ENCODE measurements around the gene SEC11A. TPM values are rescaled to one million over a fixed set of nuclear protein-coding genes. Genes with fewer than 3 reads are reported as not detected.

Gene SEC11A
- total RNA-seq, 1 experiment from 2014 or later, result 140 TPM

- Histone ChIP-seq H3K4me3 (ENCODE audit: low read length) (no peak overlapping the region), H3K9me3 (ENCODE audit: low read length) (no peaks in the 10 kb centered on the region), H3K9me2 (replicated peaks; ENCODE audit: low read length) (no peaks in the 10 kb centered on the region), H3K27me3 (ENCODE audit: low read length) (no peaks in the 10 kb centered on the region), H3K9ac (ENCODE audit: low read length) (no peak overlapping the region), H3F3A (ENCODE audit: low read length, unreplicated experiment) (no peaks in the 10 kb centered on the region), H3K4me1 (ENCODE audit: insufficient read depth, low read length) (no peaks in the 10 kb centered on the region), H3K36me3 (ENCODE audit: low read depth, low read length) (peaks cover 5% of the 10 kb centered on the region; the same call in 1 of the 2 replicates), H3K27ac (ENCODE audit: low read length) (no peak overlapping the region), H3K79me2 (ENCODE audit: low read length) (peaks cover 98% of the 10 kb centered on the region), H2AFZ (ENCODE audit: low read length) (no peak overlapping the region), H4K20me1 (ENCODE audit: low read length) (peaks cover 22% of the 10 kb centered on the region), H3K4me2 (ENCODE audit: low read length) (no peak overlapping the region)
- BruUV-seq (replicated peaks), result no TSS peak
- POLR2A ChIA-PET (ENCODE audit: unreplicated experiment), result no interaction called here
- ATAC-seq, result no peak
- no peak for DNase-seq
- intact Hi-C loops (cut with micrococcal nuclease), result no loop called here
- CTCF ChIA-PET, result no interaction called here
- TF ChIP-seq EZH2phosphoT487 (IDR thresholded peaks at IDR 0.05; ENCODE audit: borderline replicate concordance, low read length) (no peak), EZH2 (IDR thresholded peaks at IDR 0.05; ENCODE audit: low read length, unreplicated experiment) (no peak), CTCF (conservative IDR thresholded peaks at IDR 0.05; ENCODE audit: low read depth, low read length) (no peak)
These were observed 18.5 kb downstream of the SEC11A start for GRCh38 chr15:84697236-84697990.

GRCh38 chr15:84696757-84697156 lies 19.2 kb downstream of the SEC11A start:
- no peaks in the 10 kb centered on the region for H3F3A ChIP-seq (ENCODE audit: low read length, unreplicated experiment)
- peaks cover 98% of the 10 kb centered on the region for H3K79me2 ChIP-seq (ENCODE audit: low read length)
- no peak overlapping the region for H3K9ac ChIP-seq (ENCODE audit: low read length)
- no peak for TF ChIP-seq CTCF (conservative IDR thresholded peaks at IDR 0.05; ENCODE audit: low read depth, low read length)
- no peak for TF ChIP-seq EZH2 (IDR thresholded peaks at IDR 0.05; ENCODE audit: low read length, unreplicated experiment)
- TF ChIP-seq EZH2phosphoT487 (IDR thresholded peaks at IDR 0.05; ENCODE audit: borderline replicate concordance, low read length), result no peak
- no peak overlapping the region for H3K27ac ChIP-seq (ENCODE audit: low read length)
- H3K4me3 ChIP-seq (ENCODE audit: low read length), result no peak overlapping the region
- POLR2A ChIA-PET (ENCODE audit: unreplicated experiment), result no interaction called here
- no peak overlapping the region for H2AFZ ChIP-seq (ENCODE audit: low read length)
- H3K36me3 ChIP-seq (ENCODE audit: low read depth, low read length), result peaks cover 5% of the 10 kb centered on the region; the same call in 1 of the 2 replicates
- BruUV-seq (replicated peaks), result no TSS peak
- peaks cover 22% of the 10 kb centered on the region for H4K20me1 ChIP-seq (ENCODE audit: low read length)
- intact Hi-C loops (cut with micrococcal nuclease), result no loop called here
- H3K27me3 ChIP-seq (ENCODE audit: low read length), result no peaks in the 10 kb centered on the region
- H3K9me3 ChIP-seq (ENCODE audit: low read length), result no peaks in the 10 kb centered on the region
- no peak for ATAC-seq
- no peak overlapping the region for H3K4me2 ChIP-seq (ENCODE audit: low read length)
- DNase-seq, result no peak
- no peaks in the 10 kb centered on the region for H3K4me1 ChIP-seq (ENCODE audit: insufficient read depth, low read length)
- H3K9me2 ChIP-seq (replicated peaks; ENCODE audit: low read length), result no peaks in the 10 kb centered on the region
- CTCF ChIA-PET, result no interaction called here

GRCh38 chr15:84690342-84690741 lies 25.6 kb downstream of the SEC11A start:
- Histone ChIP-seq H3K9me3 (ENCODE audit: low read length) (no peaks in the 10 kb centered on the region), H3K4me1 (ENCODE audit: insufficient read depth, low read length) (no peaks in the 10 kb centered on the region), H3K36me3 (ENCODE audit: low read depth, low read length) (peaks cover 21% of the 10 kb centered on the region), H3K9me2 (replicated peaks; ENCODE audit: low read length) (no peaks in the 10 kb centered on the region), H3K9ac (ENCODE audit: low read length) (no peak overlapping the region), H3F3A (ENCODE audit: low read length, unreplicated experiment) (no peaks in the 10 kb centered on the region), H3K4me2 (ENCODE audit: low read length) (no peak overlapping the region), H4K20me1 (ENCODE audit: low read length) (no peaks in the 10 kb centered on the region), H2AFZ (ENCODE audit: low read length) (no peak overlapping the region), H3K79me2 (ENCODE audit: low read length) (peaks cover 49% of the 10 kb centered on the region), H3K4me3 (ENCODE audit: low read length) (no peak overlapping the region), H3K27ac (ENCODE audit: low read length) (no peak overlapping the region), H3K27me3 (ENCODE audit: low read length) (no peaks in the 10 kb centered on the region)
- BruUV-seq (replicated peaks), result no TSS peak
- CTCF ChIA-PET, result no interaction called here
- DNase-seq (no peak), ATAC-seq (no peak)
- TF ChIP-seq EZH2 (IDR thresholded peaks at IDR 0.05; ENCODE audit: low read length, unreplicated experiment), result no peak
- TF ChIP-seq EZH2phosphoT487 (IDR thresholded peaks at IDR 0.05; ENCODE audit: borderline replicate concordance, low read length), result no peak
- TF ChIP-seq CTCF (conservative IDR thresholded peaks at IDR 0.05; ENCODE audit: low read depth, low read length), result no peak
- intact Hi-C loops (cut with micrococcal nuclease), result no loop called here
- POLR2A ChIA-PET (ENCODE audit: unreplicated experiment), result no interaction called here

All from PC-3 (cell line).